ENCODE measurements around the gene ACSL1.
A peak's percentile ranks its signal among the peaks of the same experiment; 100 is the strongest.

Gene ACSL1

DNA sequence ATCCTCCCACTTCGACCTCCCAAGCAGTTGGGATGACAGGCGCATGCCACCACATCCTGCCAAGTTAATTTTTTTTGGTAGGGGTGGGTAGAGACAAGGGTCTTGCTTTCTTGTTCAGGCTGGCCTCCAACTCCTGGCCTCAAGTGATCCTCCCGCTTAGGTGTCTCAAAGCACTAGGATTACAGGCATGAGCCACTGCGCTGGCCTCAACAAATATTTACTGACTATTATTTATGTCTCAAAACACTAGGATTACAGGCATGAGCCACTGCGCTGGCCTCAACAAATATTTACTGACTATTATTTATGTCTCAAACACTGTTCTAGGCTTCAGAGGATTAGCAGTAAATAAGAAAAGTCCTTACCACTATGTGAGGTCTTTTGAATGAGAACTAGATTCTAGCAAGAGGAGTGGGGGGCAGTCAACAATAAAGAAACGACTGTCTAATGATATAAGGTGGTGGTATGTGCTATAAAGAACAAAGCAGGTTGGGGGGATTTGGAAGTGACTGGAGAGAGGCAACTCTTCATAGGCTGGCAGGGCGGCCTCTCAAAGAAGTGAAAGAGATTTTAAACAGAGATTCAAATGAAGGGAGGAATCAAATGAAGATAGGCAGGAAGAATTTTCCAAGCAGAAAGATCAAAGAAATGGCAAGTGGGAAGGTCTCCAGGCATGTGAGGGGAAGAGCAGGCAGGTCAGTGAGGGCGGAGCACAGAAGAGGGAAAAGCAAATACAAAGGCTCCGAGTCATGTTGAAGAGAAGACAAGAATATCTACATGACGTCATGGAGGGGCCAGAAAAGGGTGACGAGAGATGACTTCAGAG, 12.7 kb upstream of the ACSL1 start:
- no peak for DNase-seq

GRCh38 chr4:184836613-184837012, 10.8 kb upstream of the ACSL1 start:
- DNase-seq = no peak

- no peak for DNase-seq
Observed at GRCh38 chr4:184833046-184833838, 7.5 kb upstream of the ACSL1 start.

GRCh38 chr4:184831153-184831552, 5.4 kb upstream of the ACSL1 start:
- DNase-seq = no peak

DNA sequence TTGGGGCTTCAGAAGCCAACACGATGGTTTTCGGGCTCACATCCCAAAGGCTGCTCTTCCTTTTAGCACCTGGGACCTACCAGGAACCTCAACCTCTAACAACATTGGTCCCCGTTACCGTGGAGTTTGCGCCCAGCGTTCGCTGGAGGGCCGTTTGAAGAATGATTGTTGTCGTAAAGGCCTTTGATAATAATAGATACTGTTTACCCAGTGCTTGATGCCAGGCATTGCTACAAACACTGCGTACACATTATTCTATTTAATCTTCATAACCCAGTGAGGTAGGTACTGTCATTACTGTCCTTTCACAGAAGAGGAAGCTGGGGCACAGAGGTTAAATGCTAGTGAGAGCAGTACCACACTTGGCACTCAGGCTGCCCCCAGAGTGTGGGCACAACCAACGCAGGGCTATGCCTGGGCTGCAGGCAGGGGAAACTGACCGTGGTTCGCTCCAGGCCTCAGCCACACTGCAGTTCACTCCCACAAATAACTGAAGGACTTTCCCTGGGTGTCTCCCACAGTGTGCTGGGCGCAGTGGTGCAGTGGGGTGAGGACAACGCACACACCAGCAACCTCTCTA, 1.0 kb upstream of the ACSL1 start:
- peak in 1 of 2 donors; percentile 44 for DNase-seq

- peak in 1 of 2 donors; percentile 60 for DNase-seq
Observed at GRCh38 chr4:184825141-184825895, 450 bp downstream of the ACSL1 start.

DNA sequence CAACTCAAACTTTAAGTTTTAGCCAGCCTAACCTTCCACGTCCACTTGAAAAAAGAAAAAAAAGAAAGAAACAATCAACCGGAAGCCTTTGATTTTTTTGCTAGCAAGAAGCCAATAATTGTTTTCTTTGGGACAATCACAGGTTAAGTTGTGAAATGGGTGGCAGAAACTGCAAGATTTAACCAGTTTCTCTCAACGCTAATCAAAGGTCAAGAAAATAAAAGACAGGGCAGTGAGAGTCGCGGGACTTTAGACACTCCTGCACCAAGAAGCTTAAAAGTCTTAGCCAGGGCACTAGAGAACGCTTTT, 1.0 kb downstream of the ACSL1 start:
- no peak for DNase-seq

GRCh38 chr4:184824081-184824775, 1.5 kb downstream of the ACSL1 start:
- peak in 1 of 2 donors; percentile 15 for DNase-seq

DNA sequence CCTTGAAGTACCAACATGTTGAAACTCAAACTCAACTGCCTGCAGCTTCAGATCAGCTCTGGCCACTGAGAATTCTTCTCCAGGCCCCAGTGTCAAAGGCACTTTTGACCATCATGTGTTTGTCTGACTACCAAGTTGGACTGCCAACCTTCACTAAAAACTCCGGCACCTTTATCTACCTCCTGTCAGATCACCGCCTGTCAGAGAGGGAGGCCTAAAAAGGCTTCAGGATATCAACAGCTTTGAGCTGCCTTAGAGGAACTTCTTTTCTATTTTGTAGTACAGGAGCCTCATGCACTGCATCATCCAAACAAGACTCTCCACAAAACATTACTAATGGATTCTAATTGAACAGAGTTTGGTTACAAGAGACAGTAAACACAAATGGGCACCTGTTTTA, 2.8 kb downstream of the ACSL1 start:
- DNase-seq = no peak

DNA sequence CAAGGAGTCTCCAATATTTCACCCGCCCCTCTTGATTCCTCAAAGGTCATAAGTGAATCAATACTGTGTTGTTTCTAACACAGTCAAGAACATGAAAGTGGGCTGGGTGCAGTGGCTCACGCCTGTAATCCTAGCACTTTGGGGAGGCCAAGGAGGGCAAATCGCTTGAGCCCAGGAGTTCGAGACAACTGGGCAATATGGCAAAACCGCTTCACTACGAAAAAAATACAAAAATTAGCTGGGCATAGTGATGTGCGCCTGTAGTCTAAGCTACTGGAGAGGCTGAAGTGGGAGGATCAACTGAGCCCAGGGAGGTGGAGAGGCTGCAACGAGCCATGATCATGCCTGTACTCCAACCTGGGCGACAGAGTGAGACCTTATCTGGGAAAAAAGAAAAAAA, 3.4 kb downstream of the ACSL1 start:
- no peak for DNase-seq

DNA sequence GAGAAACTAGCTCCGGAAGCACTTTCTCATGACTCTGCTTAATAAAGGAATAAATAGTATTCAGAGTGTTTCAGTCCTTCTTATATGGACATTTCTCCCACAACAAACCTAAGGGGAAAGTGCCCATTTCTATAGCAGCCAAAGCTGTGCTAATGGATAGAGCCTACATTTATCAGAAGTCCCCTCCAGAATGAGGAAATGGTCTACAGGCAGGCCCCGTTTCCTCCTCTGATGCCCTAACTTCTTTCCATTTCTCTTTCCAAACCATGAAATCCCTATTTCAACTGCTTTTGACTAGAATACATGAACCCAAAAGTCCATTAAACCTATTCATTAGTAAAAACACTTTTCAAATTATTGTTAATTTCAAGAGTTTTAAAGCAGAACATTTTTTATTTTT, 4.5 kb downstream of the ACSL1 start:
- no peak for DNase-seq

DNA sequence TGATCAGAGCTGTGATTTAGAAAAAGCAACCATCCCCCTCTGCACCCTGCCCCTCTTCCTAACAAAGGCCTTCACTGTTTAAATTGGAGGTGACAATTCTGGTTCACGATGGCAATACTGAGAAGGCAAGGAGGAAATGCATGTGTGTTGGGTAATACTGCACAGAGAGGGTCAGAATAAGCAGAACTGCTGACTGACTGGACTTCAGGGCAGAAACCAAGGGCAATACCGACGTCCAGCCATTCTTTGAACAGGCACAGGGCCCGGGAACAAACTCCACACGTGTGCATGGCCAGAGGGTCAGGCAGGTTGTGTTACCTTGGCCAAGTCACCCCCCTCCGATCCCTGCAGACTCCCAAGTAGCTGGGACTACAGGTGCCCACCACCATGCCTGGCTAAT, 6.0 kb downstream of the ACSL1 start:
- no peak for DNase-seq

GRCh38 chr4:184818216-184818564, 7.6 kb downstream of the ACSL1 start:
- no peak for DNase-seq

DNA sequence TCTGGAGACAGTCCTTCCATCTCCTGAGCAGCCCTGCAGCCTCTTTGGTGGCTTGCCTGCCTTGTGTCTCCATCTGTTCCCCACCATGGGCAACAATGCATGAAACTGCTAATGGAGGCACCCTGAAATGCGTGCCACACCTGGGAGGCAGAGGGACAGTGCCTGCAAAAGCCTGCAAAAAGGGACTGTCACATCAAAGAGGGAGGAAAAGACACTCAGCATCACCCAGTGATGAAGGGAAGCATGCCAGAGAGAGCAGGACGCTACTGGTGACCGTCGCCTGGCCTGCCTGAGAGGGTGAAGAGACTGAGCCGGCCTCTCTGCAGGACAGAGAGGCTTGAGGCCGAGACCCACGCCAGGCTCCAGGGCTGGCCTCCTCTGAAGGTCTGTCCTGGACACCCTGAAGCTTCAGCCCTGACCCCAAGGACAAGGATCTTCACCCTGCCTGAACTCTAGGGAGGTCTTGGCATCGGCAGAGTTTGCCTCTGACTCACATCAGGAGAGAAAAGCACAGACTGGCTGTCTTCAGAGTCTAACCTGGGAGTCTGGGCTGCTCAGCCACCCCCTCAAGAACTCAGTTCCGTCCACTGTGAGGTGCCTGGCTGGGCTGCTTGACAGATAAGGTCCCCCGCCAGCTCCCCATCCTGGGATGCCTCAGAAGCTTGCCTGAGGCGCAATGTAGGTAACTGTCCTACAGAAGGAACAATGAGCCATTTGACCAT, 8.1 kb downstream of the ACSL1 start:
- no peak for DNase-seq

DNA sequence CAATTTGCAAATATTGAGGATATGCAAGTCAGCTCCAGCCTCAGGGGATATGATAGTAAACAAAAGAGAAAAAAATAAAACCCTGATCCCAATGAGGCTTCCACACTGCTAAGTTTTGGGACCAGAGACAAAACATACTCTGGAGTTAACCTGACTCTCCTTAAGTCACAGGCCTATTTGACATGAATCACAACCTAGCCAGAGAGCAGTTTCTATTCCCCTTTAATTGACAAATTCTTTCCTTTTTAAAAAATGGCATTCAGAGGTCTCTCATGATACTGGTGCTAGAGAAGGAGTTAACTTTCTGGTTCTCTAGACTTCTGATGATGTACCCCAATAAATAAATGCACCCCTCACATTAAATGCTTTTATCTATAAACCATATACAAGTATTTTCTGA, 8.8 kb downstream of the ACSL1 start:
- no peak for DNase-seq

GRCh38 chr4:184815046-184815877, 10.5 kb downstream of the ACSL1 start:
- no peak for DNase-seq

DNA sequence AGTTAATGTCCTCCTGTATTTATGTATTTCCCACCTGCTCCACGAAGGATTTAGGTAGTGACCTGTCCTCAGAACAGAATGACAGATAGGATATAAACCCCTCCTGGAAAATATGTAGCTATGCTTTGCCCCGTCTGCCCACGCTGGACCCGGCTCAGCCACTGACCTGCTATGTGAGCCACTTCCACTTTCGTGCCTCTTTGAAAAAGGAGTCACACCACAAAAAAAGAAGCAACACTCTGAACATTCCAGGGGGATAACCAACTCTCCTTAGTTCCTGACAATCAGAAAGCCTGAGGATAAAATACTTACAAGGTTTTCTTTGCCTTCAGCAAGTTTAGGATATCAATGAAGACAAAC, 11.1 kb downstream of the ACSL1 start:
- no peak for DNase-seq

- no peak for DNase-seq
Observed at GRCh38 chr4:184812651-184813181, 13.1 kb downstream of the ACSL1 start.

- no peak for DNase-seq
Observed at GRCh38 chr4:184812199-184812542, 13.6 kb downstream of the ACSL1 start.

DNA sequence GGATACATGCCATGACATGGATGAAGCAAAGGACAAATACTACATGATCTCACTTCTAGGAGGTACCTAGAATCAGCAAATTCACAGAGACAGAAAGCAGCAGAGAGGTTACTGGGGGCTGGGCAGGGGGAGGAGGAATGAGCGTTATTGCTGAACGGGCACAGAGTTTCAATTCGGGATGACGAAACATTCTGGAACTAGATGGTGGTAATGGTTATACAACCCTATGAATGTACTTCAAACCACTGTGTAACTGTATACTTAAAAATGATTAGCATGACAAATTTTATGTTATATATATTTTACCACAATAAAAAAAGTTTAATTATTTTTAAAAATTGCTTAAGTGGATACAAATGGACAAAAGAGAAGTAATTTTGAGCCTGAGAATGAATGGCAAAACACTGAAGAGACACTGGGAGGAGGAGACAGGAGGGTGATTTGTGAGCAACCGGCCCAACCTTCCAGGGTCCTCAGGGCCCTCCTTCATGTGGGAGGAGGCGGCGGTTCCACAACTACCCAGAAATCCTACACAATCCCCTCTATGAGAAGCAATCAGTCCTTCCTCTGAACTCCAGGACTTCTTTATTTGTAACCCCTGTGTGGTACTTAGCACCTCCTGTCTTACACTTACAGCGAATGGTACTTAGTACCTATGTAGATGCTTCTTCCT, 14.1 kb downstream of the ACSL1 start:
- DNase-seq = no peak

- no peak for DNase-seq
Observed at GRCh38 chr4:184810720-184811119, 15.0 kb downstream of the ACSL1 start.

All from bone marrow (tissue), 2 donors.